Gastrocnemius medialis (tissue), 4 donors: ENCODE data around the gene ECPAS.

ENCODE experiments used
- CTCF ChIP-seq, 5 experiments: fragments of 450-650 bp in 3 of 5; fragments of 200-600 bp in 2 of 5; sonication (generic) in 2 of 5; IDR thresholded peaks in 4 of 5; conservative IDR thresholded peaks in 1 of 5; 1 replicate in 4 of 5; 2 replicates in 1 of 5; pipeline ENCODE4 v1.5.1; 2016 to 2019; ENCODE audit warnings: antibody characterized with exemption in 5 of 5, mild to moderate bottlenecking in 3 of 5, moderate library complexity in 3 of 5
- POLR2A ChIP-seq, 2 donors: fragments of 450-650 bp; IDR thresholded peaks; one replicate each; pipeline ENCODE4 v1.6.1; 2017; ENCODE audit warnings: antibody characterized with exemption in 2 of 2, mild to moderate bottlenecking in 2 of 2, moderate library complexity in 2 of 2

GRCh38 chr9:111349766-111350165 is 134.4 kb downstream of the ECPAS start:
- TF ChIP-seq POLR2A (IDR thresholded peaks at IDR 0.05) (no peak), CTCF (IDR thresholded peaks at IDR 0.05 in 4 of 5, conservative IDR thresholded peaks at IDR 0.05 in 1 of 5) (no peak)
